Measurements from ENCODE around the gene PHKA2. TPM values are rescaled to one million over a fixed set of nuclear protein-coding genes. Genes with fewer than 3 reads are reported as not detected.

Gene PHKA2
- total and polyA plus RNA-seq, 10 of the 15 experiments (the other 5 are each of a cell fraction or from before 2014, with no cell fraction given), result 1.4 to 25.6 (median 15.4) TPM

DNA sequence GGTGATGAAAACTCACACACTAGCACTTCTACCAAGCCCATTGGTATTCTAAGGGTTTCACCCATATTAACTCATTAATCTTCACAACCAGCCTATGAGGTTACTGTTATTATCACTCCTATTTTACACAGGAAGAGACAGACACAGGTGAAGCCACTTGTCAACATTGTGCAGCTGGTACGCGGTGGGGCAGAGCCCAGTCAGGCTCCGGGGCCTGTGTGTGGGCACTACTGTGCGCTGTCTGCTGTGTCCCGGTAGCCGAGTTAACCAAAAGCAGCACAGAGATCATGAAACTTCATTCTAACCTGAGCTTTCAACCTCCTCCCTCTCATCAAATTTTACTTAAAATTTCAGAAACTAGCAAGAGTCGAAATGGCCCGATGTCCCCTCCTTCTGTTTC, 111.3 kb downstream of the PHKA2 start:
- no peaks in the 10 kb centered on the region for H3K27me3 ChIP-seq (replicated peaks in 1 of 2; ENCODE audit: control insufficient read depth in 2 of 2, insufficient read depth in 2 of 2, low read length in 1 of 2)
- H2AFZ ChIP-seq (ENCODE audit: control insufficient read depth, low read depth, low read length), result no peak overlapping the region
- H3K36me3 ChIP-seq (ENCODE audit: control insufficient read depth in 2 of 2, insufficient read depth in 2 of 2, low read length in 1 of 2), result no peaks in the 10 kb centered on the region
- ChIA-PET CTCF (no interaction called here), SMC1A (ENCODE audit: uncharacterized antibody, unreplicated experiment) (interaction anchor here (1.0 kb wide), 1 partner anchor 17 kb away, joined by 4 read pairs; no protein-coding TSS in a partner anchor), RAD21 (ENCODE audit: unreplicated experiment) (interaction anchor here (0.7 kb wide), 1 partner anchor 13 kb away, joined by 3 read pairs; no protein-coding TSS in a partner anchor), POLR2A (no interaction called here)
- BruUV-seq (replicated peaks), result no TSS peak
- no peaks in the 10 kb centered on the region for H3K4me1 ChIP-seq (ENCODE audit: control insufficient read depth, insufficient read depth, low read length)
- in situ Hi-C loops (cut with MboI) (no loop called here), intact Hi-C loops (cut with micrococcal nuclease; ENCODE audit: unreplicated experiment) (no loop called here)
- H3K79me2 ChIP-seq (ENCODE audit: control insufficient read depth, insufficient read depth, low read length), result no peaks in the 10 kb centered on the region
- DNase-seq (ENCODE audit: low read depth, low spot score) (no peak), ATAC-seq (no peak), FAIRE-seq (no peak)
- no peak overlapping the region for H3K4me3 ChIP-seq
- no peak overlapping the region for H3K27ac ChIP-seq (ENCODE audit: control insufficient read depth, insufficient read depth)
- no peak overlapping the region for H3K9ac ChIP-seq (ENCODE audit: control insufficient read depth, insufficient read depth, low read length)
- H3K4me2 ChIP-seq (ENCODE audit: control insufficient read depth, insufficient read depth), result no peak overlapping the region
- 91% methylated on average over 8 of the region's 8 CpGs for WGBS (ENCODE audit: insufficient coverage, insufficient replicate concordance, low lambda C conversion rate, missing lambda C conversion rate)
- H4K20me1 ChIP-seq (ENCODE audit: control insufficient read depth, insufficient read depth), result no peaks in the 10 kb centered on the region
- no peak for TF ChIP-seq NR2C2 (IDR thresholded peaks at IDR 0.05; ENCODE audit: borderline replicate concordance, control insufficient read depth, insufficient read length, low read depth)
- TF ChIP-seq, protein P1, sequence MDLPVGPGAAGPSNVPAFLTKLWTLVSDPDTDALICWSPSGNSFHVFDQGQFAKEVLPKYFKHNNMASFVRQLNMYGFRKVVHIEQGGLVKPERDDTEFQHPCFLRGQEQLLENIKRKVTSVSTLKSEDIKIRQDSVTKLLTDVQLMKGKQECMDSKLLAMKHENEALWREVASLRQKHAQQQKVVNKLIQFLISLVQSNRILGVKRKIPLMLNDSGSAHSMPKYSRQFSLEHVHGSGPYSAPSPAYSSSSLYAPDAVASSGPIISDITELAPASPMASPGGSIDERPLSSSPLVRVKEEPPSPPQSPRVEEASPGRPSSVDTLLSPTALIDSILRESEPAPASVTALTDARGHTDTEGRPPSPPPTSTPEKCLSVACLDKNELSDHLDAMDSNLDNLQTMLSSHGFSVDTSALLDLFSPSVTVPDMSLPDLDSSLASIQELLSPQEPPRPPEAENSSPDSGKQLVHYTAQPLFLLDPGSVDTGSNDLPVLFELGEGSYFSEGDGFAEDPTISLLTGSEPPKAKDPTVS (IDR thresholded peaks at IDR 0.05; ENCODE audit: low read depth, low read length), result no peak
- no peak for TF ChIP-seq CBX3 (IDR thresholded peaks at IDR 0.05; ENCODE audit: borderline replicate concordance, low read depth)
- no peak for TF ChIP-seq IRF4 (IDR thresholded peaks at IDR 0.05; ENCODE audit: low read depth, low read length)
- no peak for TF ChIP-seq SREBF1 (IDR thresholded peaks at IDR 0.05; ENCODE audit: low read length)
- no peak for TF ChIP-seq SP1 (IDR thresholded peaks at IDR 0.05; ENCODE audit: low read depth, low read length)
- TF ChIP-seq BMI1 (IDR thresholded peaks at IDR 0.05; ENCODE audit: borderline replicate concordance), result no peak
- TF ChIP-seq FOXK2 (IDR thresholded peaks at IDR 0.05), result no peak
- no peak for TF ChIP-seq RUNX3 (IDR thresholded peaks at IDR 0.05; ENCODE audit: low read length)
- TF ChIP-seq, protein P2, sequence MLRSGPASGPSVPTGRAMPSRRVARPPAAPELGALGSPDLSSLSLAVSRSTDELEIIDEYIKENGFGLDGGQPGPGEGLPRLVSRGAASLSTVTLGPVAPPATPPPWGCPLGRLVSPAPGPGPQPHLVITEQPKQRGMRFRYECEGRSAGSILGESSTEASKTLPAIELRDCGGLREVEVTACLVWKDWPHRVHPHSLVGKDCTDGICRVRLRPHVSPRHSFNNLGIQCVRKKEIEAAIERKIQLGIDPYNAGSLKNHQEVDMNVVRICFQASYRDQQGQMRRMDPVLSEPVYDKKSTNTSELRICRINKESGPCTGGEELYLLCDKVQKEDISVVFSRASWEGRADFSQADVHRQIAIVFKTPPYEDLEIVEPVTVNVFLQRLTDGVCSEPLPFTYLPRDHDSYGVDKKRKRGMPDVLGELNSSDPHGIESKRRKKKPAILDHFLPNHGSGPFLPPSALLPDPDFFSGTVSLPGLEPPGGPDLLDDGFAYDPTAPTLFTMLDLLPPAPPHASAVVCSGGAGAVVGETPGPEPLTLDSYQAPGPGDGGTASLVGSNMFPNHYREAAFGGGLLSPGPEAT (IDR thresholded peaks at IDR 0.05; ENCODE audit: low read depth), result no peak
- TF ChIP-seq, protein P3, sequence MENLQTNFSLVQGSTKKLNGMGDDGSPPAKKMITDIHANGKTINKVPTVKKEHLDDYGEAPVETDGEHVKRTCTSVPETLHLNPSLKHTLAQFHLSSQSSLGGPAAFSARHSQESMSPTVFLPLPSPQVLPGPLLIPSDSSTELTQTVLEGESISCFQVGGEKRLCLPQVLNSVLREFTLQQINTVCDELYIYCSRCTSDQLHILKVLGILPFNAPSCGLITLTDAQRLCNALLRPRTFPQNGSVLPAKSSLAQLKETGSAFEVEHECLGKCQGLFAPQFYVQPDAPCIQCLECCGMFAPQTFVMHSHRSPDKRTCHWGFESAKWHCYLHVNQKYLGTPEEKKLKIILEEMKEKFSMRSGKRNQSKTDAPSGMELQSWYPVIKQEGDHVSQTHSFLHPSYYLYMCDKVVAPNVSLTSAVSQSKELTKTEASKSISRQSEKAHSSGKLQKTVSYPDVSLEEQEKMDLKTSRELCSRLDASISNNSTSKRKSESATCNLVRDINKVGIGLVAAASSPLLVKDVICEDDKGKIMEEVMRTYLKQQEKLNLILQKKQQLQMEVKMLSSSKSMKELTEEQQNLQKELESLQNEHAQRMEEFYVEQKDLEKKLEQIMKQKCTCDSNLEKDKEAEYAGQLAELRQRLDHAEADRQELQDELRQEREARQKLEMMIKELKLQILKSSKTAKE (IDR thresholded peaks at IDR 0.05; ENCODE audit: low read depth, poor library complexity, severe bottlenecking), result no peak
- TF ChIP-seq SRF (IDR thresholded peaks at IDR 0.05; ENCODE audit: low read depth in 2 of 2, low read length in 2 of 2), result no peak
- TF ChIP-seq ZNF622 (IDR thresholded peaks at IDR 0.05), result no peak
- TF ChIP-seq, protein P4, sequence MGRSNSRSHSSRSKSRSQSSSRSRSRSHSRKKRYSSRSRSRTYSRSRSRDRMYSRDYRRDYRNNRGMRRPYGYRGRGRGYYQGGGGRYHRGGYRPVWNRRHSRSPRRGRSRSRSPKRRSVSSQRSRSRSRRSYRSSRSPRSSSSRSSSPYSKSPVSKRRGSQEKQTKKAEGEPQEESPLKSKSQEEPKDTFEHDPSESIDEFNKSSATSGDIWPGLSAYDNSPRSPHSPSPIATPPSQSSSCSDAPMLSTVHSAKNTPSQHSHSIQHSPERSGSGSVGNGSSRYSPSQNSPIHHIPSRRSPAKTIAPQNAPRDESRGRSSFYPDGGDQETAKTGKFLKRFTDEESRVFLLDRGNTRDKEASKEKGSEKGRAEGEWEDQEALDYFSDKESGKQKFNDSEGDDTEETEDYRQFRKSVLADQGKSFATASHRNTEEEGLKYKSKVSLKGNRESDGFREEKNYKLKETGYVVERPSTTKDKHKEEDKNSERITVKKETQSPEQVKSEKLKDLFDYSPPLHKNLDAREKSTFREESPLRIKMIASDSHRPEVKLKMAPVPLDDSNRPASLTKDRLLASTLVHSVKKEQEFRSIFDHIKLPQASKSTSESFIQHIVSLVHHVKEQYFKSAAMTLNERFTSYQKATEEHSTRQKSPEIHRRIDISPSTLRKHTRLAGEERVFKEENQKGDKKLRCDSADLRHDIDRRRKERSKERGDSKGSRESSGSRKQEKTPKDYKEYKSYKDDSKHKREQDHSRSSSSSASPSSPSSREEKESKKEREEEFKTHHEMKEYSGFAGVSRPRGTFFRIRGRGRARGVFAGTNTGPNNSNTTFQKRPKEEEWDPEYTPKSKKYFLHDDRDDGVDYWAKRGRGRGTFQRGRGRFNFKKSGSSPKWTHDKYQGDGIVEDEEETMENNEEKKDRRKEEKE (IDR thresholded peaks at IDR 0.05), result no peak
- TF ChIP-seq BRCA1 (IDR thresholded peaks at IDR 0.05; ENCODE audit: low read depth, low read length), result no peak
- TF ChIP-seq ZNF207 (IDR thresholded peaks at IDR 0.05; ENCODE audit: borderline replicate concordance), result no peak
- H3K9me3 ChIP-seq (replicated peaks; ENCODE audit: control insufficient read depth, insufficient read depth, low read length), result no peaks in the 10 kb centered on the region

All from GM12878 (cell line).